ENCODE results near the gene SETD2.

GRCh38 chr3:47163169-47164006 lies 525 bp downstream of the SETD2 start:
- TF ChIP-seq EZH2phosphoT487 (IDR thresholded peaks at IDR 0.05; ENCODE audit: low read depth, severe bottlenecking, unreplicated experiment) (no peak), CTCF (IDR thresholded peaks at IDR 0.05; ENCODE audit: poor library complexity) (no peak)
